HepG2 (cell line): ENCODE measurements around the gene CST5. TPM values are rescaled to one million over a fixed set of nuclear protein-coding genes. Genes with fewer than 3 reads are reported as not detected.
A peak's percentile ranks its signal among the peaks of the same experiment; 100 is the strongest.
"Not testable (repeated sequence)": the region's sequence is repeated elsewhere in the genome, so short reads cannot be mapped to it uniquely, and the experiment has no call there.

Experiments used
- ATAC-seq: fragments of 200-7000 bp; cut with Tn5 transposase; 3 replicates; pipeline ENCODE4 v1.9.1; 2020; ENCODE audit warnings: mild to moderate bottlenecking, moderate library complexity
- BruUV-seq: library from RNA; stranded (reverse); fragments of 400-500 nt; replicated peaks from 2 replicates; lab custom pipeline; 2021; lab: Mats Ljungman, UMichigan
- CTCF ChIA-PET: fragments of 300-600 bp; formaldehyde crosslinking; extraction: SDS; loops from one replicate; lab custom pipeline; 2021; ENCODE audit warnings: low total read pairs, inconsistent platforms, low intra/inter-chr PET ratio; lab: Yijun Ruan, JAX
- POLR2A ChIA-PET: fragments of 350-600 bp; sonication (Branson Sonifier 250); formaldehyde crosslinking; loops from one replicate; lab custom pipeline; 2020; ENCODE audit warnings: antibody characterized with exemption, inconsistent platforms; lab: Yijun Ruan, JAX
- DNase-seq: peaks from one replicate; pipeline ENCODE4 v3.0.0-alpha.2; 2015; ENCODE audit warnings: low spot score
- FAIRE-seq: peaks from 3 replicates; lab custom pipeline; 2011; peaks lifted over from hg19 to GRCh38; lab: Jason Lieb, UNC
- H2AFZ ChIP-seq: one replicate; pipeline ENCODE4 v1.6.1; 2011; ENCODE audit warnings: low read length, inconsistent platforms
- H3K27ac ChIP-seq: fragments of 300-600 bp; 3 replicates; pipeline ENCODE4 v1.8.0; 2011; ENCODE audit warnings: mixed run types, mild to moderate bottlenecking, mixed read lengths, low read length, inconsistent platforms; ENCODE audit not compliant: insufficient read depth; ENCODE audit errors: extremely low read length
- H3K27me3 ChIP-seq, 2 experiments: fragments of 200-600 bp in 1 of 2; 2 replicates in 1 of 2; 3 replicates in 1 of 2; pipeline versions ENCODE4 v1.6.0 to v1.8.0; 2011; ENCODE audit warnings: low read length in 2 of 2, mild to moderate bottlenecking in 2 of 2, moderate library complexity in 2 of 2, inconsistent platforms in 1 of 2; ENCODE audit not compliant: insufficient read depth in 2 of 2, control insufficient read depth in 1 of 2
- H3K36me3 ChIP-seq, 2 experiments: fragments of 200-600 bp in 1 of 2; replicated peaks in 1 of 2; 2 replicates in 1 of 2; 3 replicates in 1 of 2; pipeline versions ENCODE4 v1.5.1 to v1.8.0; 2011; ENCODE audit warnings: low read length in 2 of 2, inconsistent platforms in 1 of 2; ENCODE audit not compliant: insufficient read depth in 2 of 2, control insufficient read depth in 1 of 2
- H3K4me1 ChIP-seq: 2 replicates; pipeline ENCODE4 v1.5.1; 2012; ENCODE audit warnings: low read length, inconsistent platforms; ENCODE audit not compliant: insufficient read depth
- H3K4me2 ChIP-seq: 2 replicates; pipeline ENCODE4 v1.6.0; 2011; ENCODE audit warnings: low read depth, low read length, inconsistent platforms
- H3K4me3 ChIP-seq, 3 experiments: fragments of 200-600 bp in 1 of 3; sonication (generic), shearing (Covaris generic) in 1 of 3; replicated peaks in 1 of 3; 2 replicates each; pipeline ENCODE4 v1.5.1; 2011 to 2016; ENCODE audit warnings: low read length in 3 of 3, inconsistent platforms in 2 of 3, low read depth in 2 of 3, mild to moderate bottlenecking in 2 of 3, control low read depth in 1 of 3, mixed read lengths in 1 of 3; ENCODE audit not compliant: insufficient read depth in 1 of 3
- H3K79me2 ChIP-seq: one replicate; pipeline ENCODE4 v1.6.1; 2011; ENCODE audit warnings: low read length, inconsistent platforms; ENCODE audit not compliant: insufficient read depth
- H3K9ac ChIP-seq: 2 replicates; pipeline ENCODE4 v1.6.0; 2011; ENCODE audit warnings: mild to moderate bottlenecking, low read depth, low read length, inconsistent platforms; ENCODE audit not compliant: insufficient read depth
- H3K9me3 ChIP-seq: 2 replicates; pipeline ENCODE4 v1.5.1; 2012; ENCODE audit warnings: mild to moderate bottlenecking, low read length
- H4K20me1 ChIP-seq: 2 replicates; pipeline ENCODE4 v1.6.0; 2011; ENCODE audit warnings: inconsistent platforms, mild to moderate bottlenecking, low read length, moderate library complexity; ENCODE audit not compliant: insufficient read depth
- CREM ChIP-seq, 2 experiments: sonication (generic) in 1 of 2; formaldehyde crosslinking in 1 of 2; IDR thresholded peaks; 2 replicates each; pipeline versions ENCODE4 v1.4.0 to v1.6.1; 2016 to 2020; ENCODE audit warnings: antibody characterized with exemption in 1 of 2, mild to moderate bottlenecking in 1 of 2, missing genetic modification reagents in 1 of 2
- FOXK2 ChIP-seq: fragments of 450-650 bp; IDR thresholded peaks from 2 replicates; pipeline ENCODE4 v1.6.1; 2016
- MAF1 ChIP-seq: sonication (generic); formaldehyde crosslinking; IDR thresholded peaks from 2 replicates; pipeline ENCODE4 v1.5.0; 2020; ENCODE audit warnings: missing genetic modification reagents, borderline replicate concordance
- MTF2 ChIP-seq: sonication (generic); formaldehyde crosslinking; IDR thresholded peaks from 2 replicates; pipeline ENCODE4 v1.5.0; 2020; ENCODE audit warnings: missing genetic modification reagents, borderline replicate concordance
- TBP ChIP-seq: sonication (generic); formaldehyde crosslinking; IDR thresholded peaks from 2 replicates; pipeline ENCODE4 v1.5.0; 2020; ENCODE audit warnings: missing genetic modification reagents
- THAP11 ChIP-seq: IDR thresholded peaks from 2 replicates; pipeline ENCODE4 v1.6.1; 2016; ENCODE audit warnings: missing biosample characterization, missing genetic modification reagents
- ZNF572 ChIP-seq: sonication (generic); formaldehyde crosslinking; IDR thresholded peaks from 2 replicates; pipeline ENCODE4 v1.5.1; 2020; ENCODE audit warnings: mild to moderate bottlenecking, missing genetic modification reagents
- WGBS: methylation state at CpG from one replicate; pipeline ENCODE4 v1.1.6; 2017; ENCODE audit warnings: low lambda C conversion rate; 5-methylcytosine and 5-hydroxymethylcytosine counted together
- in situ Hi-C: cut with HindIII; loops from 2 replicates; pipeline ENCODE4 v1.10.0; 2017; ENCODE audit warnings: low pct_unique_long_range_greater_than_20kb; ENCODE audit not compliant: extremely low pct_ligation_motif_present
- intact Hi-C: fragments of 100-400 bp; cut with micrococcal nuclease; formaldehyde crosslinking; loops from one replicate; pipeline ENCODE4 v1.10.0; 2022; ENCODE audit not compliant: unreplicated experiment
- polyA plus RNA-seq, 8 experiments: library from polyadenylated mRNA; depleted of rRNA in 3 of 8; stranded (reverse) in 7 of 8; unstranded in 1 of 8; fragments of >200 nt; fragmentation: Illumina TruSeq in 4 of 8; extraction: Trizol in 4 of 8; gene quantifications; 2 replicates each; pipeline versions ENCODE4 v1.2.1 to v1.2.3, GENCODE V29; 2011 to 2016; ENCODE audit warnings: low read depth in 4 of 8, missing spikeins in 1 of 8, mixed read lengths in 1 of 8; ENCODE audit not compliant: insufficient read depth in 1 of 8
- total RNA-seq, 5 experiments: library from RNA; depleted of rRNA; stranded (reverse); fragments of >200 nt; fragmentation: Illumina TruSeq; extraction: Trizol; gene quantifications; 2 replicates each; pipeline ENCODE4 v1.2.3, GENCODE V29; 2016; ENCODE audit warnings: low read depth in 1 of 5
- TF ChIP-seq, protein P1 (sequence below): sonication (generic); formaldehyde crosslinking; IDR thresholded peaks from 2 replicates; pipeline ENCODE4 v1.4.0; 2020; ENCODE audit warnings: missing genetic modification reagents

The CST5 gene
- total and polyA plus RNA-seq, 2 of the 13 experiments (the other 11 are each of a cell fraction or from before 2014, with no cell fraction given), result 0.16 TPM; not detected in 1

DNA sequence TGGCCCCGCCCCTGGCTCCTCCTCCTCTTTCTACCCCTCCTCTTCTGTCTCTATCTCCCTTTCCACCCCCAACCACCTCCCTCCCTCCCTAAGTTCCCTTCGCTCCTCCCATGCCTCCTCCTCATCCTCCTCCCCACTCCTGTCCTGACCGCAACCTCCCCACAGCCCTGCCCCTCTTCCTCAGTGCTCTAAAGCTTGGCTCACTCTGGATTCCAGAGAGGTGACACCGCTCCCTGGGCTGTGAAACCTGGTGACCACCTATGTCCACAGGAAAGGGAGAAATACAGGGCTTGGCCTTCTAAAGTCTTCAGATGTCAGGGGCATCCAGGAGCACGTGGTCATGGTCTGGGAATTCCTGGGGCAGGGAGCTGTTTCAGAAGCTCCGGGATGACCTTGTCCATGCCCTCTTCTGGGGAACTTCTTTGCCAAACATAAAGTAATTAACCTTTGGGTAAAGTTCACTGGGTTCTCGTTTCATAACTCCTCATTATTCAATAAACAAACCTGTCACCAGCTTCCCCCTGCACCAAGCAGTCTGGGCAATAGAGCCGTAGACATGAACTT, 345 bp upstream of the CST5 start (continued):
- TF ChIP-seq CREM (IDR thresholded peaks at IDR 0.05), result peak; percentile 43; the same call in 1 of the 2 replicates
- TF ChIP-seq CREM (CRISPR knock-in tag; IDR thresholded peaks at IDR 0.05), result no peak
- no peak for TF ChIP-seq TBP
- TF ChIP-seq MAF1 (CRISPR knock-in tag), result no peak
- no peak for TF ChIP-seq MTF2
- TF ChIP-seq THAP11 (CRISPR knock-in tag), result peak; percentile 41; the same call in 1 of the 2 replicates
- TF ChIP-seq, all 625 proteins: peak for 107

DNA sequence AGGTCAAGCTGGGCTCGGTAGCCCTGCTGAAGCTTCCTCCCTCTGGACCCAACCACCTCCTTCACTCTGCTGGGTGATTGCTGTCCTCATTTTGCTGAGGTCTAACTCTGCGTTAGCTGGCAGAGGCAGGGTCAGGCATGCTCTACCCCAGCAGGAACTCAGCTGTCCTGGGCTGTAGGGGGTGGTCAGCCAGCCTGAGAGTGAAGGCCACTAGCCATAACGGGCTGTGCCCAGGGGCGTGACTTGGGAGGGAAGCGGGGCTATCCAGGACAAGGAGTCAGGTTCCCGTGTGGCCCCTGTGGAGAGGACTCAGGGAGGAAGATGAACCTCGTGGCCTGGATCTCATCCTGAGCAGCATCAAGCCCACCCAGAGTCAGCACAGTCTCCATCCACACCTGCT, 761 bp downstream of the CST5 start:
- 56% methylated on average over 7 of the region's 7 CpGs for WGBS
- H3K79me2 ChIP-seq, result no peaks in the 10 kb centered on the region
- CTCF ChIA-PET, result no interaction called here
- peaks cover 24% of the 10 kb centered on the region for H3K4me1 ChIP-seq
- BruUV-seq, result no TSS peak
- peaks cover 0 to 4% of the 10 kb centered on the region in 2 experiments; a peak in 1 of 5 replicates for H3K27me3 ChIP-seq
- H3K9ac ChIP-seq, result no peak overlapping the region
- POLR2A ChIA-PET, result no interaction called here
- DNase-seq (no peak), ATAC-seq (no peak), FAIRE-seq (no peak)
- intact Hi-C loops (no loop called here), in situ Hi-C loops (no loop called here)
- H3K4me2 ChIP-seq, result no peak overlapping the region
- H4K20me1 ChIP-seq, result no peaks in the 10 kb centered on the region
- TF ChIP-seq, protein P1, sequence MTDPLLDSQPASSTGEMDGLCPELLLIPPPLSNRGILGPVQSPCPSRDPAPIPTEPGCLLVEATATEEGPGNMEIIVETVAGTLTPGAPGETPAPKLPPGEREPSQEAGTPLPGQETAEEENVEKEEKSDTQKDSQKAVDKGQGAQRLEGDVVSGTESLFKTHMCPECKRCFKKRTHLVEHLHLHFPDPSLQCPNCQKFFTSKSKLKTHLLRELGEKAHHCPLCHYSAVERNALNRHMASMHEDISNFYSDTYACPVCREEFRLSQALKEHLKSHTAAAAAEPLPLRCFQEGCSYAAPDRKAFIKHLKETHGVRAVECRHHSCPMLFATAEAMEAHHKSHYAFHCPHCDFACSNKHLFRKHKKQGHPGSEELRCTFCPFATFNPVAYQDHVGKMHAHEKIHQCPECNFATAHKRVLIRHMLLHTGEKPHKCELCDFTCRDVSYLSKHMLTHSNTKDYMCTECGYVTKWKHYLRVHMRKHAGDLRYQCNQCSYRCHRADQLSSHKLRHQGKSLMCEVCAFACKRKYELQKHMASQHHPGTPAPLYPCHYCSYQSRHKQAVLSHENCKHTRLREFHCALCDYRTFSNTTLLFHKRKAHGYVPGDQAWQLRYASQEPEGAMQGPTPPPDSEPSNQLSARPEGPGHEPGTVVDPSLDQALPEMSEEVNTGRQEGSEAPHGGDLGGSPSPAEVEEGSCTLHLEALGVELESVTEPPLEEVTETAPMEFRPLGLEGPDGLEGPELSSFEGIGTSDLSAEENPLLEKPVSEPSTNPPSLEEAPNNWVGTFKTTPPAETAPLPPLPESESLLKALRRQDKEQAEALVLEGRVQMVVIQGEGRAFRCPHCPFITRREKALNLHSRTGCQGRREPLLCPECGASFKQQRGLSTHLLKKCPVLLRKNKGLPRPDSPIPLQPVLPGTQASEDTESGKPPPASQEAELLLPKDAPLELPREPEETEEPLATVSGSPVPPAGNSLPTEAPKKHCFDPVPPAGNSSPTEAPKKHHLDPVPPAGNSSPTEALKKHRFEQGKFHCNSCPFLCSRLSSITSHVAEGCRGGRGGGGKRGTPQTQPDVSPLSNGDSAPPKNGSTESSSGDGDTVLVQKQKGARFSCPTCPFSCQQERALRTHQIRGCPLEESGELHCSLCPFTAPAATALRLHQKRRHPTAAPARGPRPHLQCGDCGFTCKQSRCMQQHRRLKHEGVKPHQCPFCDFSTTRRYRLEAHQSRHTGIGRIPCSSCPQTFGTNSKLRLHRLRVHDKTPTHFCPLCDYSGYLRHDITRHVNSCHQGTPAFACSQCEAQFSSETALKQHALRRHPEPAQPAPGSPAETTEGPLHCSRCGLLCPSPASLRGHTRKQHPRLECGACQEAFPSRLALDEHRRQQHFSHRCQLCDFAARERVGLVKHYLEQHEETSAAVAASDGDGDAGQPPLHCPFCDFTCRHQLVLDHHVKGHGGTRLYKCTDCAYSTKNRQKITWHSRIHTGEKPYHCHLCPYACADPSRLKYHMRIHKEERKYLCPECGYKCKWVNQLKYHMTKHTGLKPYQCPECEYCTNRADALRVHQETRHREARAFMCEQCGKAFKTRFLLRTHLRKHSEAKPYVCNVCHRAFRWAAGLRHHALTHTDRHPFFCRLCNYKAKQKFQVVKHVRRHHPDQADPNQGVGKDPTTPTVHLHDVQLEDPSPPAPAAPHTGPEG, result no peak
- no peak for TF ChIP-seq FOXK2
- TF ChIP-seq ZNF572, result 0 out of 2 replicates have a peak, but pooled peaks have one; percentile 23
- H2AFZ ChIP-seq, result no peak overlapping the region
- no peak overlapping the region for H3K4me3 ChIP-seq
- no peaks in the 10 kb centered on the region for H3K9me3 ChIP-seq
- no peaks in the 10 kb centered on the region for H3K36me3 ChIP-seq
- H3K27ac ChIP-seq, result no peak overlapping the region

DNA sequence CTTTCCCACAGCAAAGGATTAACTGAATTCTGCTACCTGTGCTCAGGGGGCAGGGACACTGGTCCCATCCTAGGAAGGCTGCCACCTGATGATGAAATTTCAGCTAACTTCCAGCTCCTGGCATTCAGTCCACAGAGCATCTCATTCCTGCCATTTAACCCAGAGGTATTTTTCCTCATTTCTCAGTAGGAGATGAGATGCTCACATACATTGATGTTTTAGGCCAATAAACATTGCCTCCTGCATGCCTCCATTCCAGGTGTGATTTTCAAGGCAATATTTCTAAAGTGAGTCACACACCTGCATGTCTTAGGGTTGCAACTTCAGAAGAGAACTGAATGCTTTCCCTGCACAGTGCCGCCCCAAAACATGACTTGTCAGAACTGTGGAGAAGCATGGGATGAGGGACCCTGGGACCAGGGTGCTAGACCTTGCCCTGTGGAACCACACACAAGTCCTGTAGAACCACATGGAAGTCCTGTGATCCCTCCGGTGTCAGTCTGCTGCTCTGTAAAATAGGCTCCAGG, 1.5 kb downstream of the CST5 start:
- CTCF ChIA-PET, DNase-seq, FAIRE-seq, POLR2A ChIA-PET, H3K27ac ChIP-seq, intact Hi-C loops, H3K27me3 ChIP-seq, H2AFZ ChIP-seq, BruUV-seq, H3K4me3 ChIP-seq, ATAC-seq, H3K36me3 ChIP-seq, H3K4me2 ChIP-seq, in situ Hi-C loops, H3K9me3 ChIP-seq, H3K9ac ChIP-seq, H4K20me1 ChIP-seq, H3K79me2 ChIP-seq: not testable (repeated sequence)
- peaks cover 24% of the 10 kb centered on the region for H3K4me1 ChIP-seq
- WGBS, result 78% methylated on average over 2 of the region's 2 CpGs
